Raji (cell line): ENCODE data around the gene FOXD4L6.
"Not testable (repeated sequence)": the region's sequence is repeated elsewhere in the genome, so short reads cannot be mapped to it uniquely, and the experiment has no call there.

Experiments used
- POLR2A ChIP-seq: IDR thresholded peaks from 2 replicates; pipeline ENCODE4 v1.6.1; 2011; ENCODE audit warnings: low read depth, low read length, control low read depth; ENCODE audit not compliant: insufficient read depth

Gene FOXD4L6

GRCh38 chr9:41128581-41128980 is at the start of gene FOXD4L6:
FOXD4L6 (minus strand) TSS chr9:41128681; CDS start chr9:41128383, 298 bp downstream.
- not testable (repeated sequence) for TF ChIP-seq POLR2A
